SK-N-SH (cell line): ENCODE measurements around the gene ZDHHC7. TPM values are rescaled to one million over a fixed set of nuclear protein-coding genes. Genes with fewer than 3 reads are reported as not detected.

ENCODE experiments used
- CTCF ChIA-PET: fragments of 300-600, 350-600 bp; formaldehyde crosslinking; extraction: SDS; loops from one replicate; lab custom pipeline; 2021; lab: Yijun Ruan, JAX
- POLR2A ChIA-PET: fragments of 350-600 bp; sonication (Branson Sonifier 250); formaldehyde crosslinking; extraction: SDS; loops from one replicate; lab custom pipeline; 2020; ENCODE audit warnings: antibody characterized with exemption, inconsistent platforms; lab: Yijun Ruan, JAX
- DNase-seq: peaks from one replicate; pipeline ENCODE4 v3.0.0; 2012
- H2AFZ ChIP-seq: fragments of 200-600 bp; sonication (generic); 2 replicates; pipeline ENCODE4 v1.8.1; 2016; ENCODE audit warnings: antibody characterized with exemption, mild to moderate bottlenecking, low read depth
- H3F3A ChIP-seq: fragments of 200-600 bp; sonication (generic); replicated peaks from 2 replicates; pipeline ENCODE3; 2016; ENCODE audit warnings: antibody characterized with exemption, mild to moderate bottlenecking; ENCODE audit not compliant: insufficient read depth
- H3K27ac ChIP-seq, 2 experiments: fragments of 200-500 bp in 1 of 2; fragments of 200-600 bp in 1 of 2; sonication (Bioruptor generic) in 1 of 2; sonication (generic), shearing (Covaris generic) in 1 of 2; 2 replicates each; pipeline versions ENCODE4 v1.5.1 to v1.6.1; 2014 to 2016; ENCODE audit warnings: low read depth in 2 of 2, inconsistent platforms in 1 of 2, low read length in 1 of 2, mild to moderate bottlenecking in 1 of 2, mixed read lengths in 1 of 2
- H3K27me3 ChIP-seq: fragments of 200-600 bp; sonication (generic), shearing (Covaris generic); 2 replicates; pipeline ENCODE4 v1.6.1; 2016; ENCODE audit warnings: mixed run types; ENCODE audit not compliant: insufficient read depth
- H3K36me3 ChIP-seq, 2 experiments: fragments of 200-500 bp in 1 of 2; fragments of 200-600 bp in 1 of 2; sonication (Bioruptor generic) in 1 of 2; sonication (generic) in 1 of 2; replicated peaks in 1 of 2; 2 replicates each; pipeline versions ENCODE3 to v1.5.1; 2014 to 2016; ENCODE audit warnings: low read length in 1 of 2, mild to moderate bottlenecking in 1 of 2; ENCODE audit not compliant: insufficient read depth in 2 of 2, control insufficient read depth in 1 of 2
- H3K4me1 ChIP-seq, 2 experiments: fragments of 200-500 bp in 1 of 2; fragments of 200-600 bp in 1 of 2; sonication (Bioruptor generic) in 1 of 2; sonication (generic), shearing (Covaris generic) in 1 of 2; 2 replicates each; pipeline versions ENCODE4 v1.5.1 to v1.6.1; 2014 to 2016; ENCODE audit warnings: low read depth in 1 of 2, low read length in 1 of 2, mixed run types in 1 of 2; ENCODE audit not compliant: insufficient read depth in 2 of 2, control insufficient read depth in 1 of 2
- H3K4me2 ChIP-seq: fragments of 200-600 bp; sonication (generic), shearing (Covaris generic); 2 replicates; pipeline ENCODE4 v1.6.1; 2017; ENCODE audit warnings: mixed run types
- H3K4me3 ChIP-seq, 2 experiments: fragments of 200-500 bp in 1 of 2; fragments of 200-600 bp in 1 of 2; sonication (Bioruptor generic) in 1 of 2; sonication (generic), shearing (Covaris generic) in 1 of 2; 2 replicates each; pipeline versions ENCODE4 v1.5.1 to v1.8.1; 2014 to 2016; ENCODE audit warnings: low read depth in 2 of 2, inconsistent platforms in 1 of 2, low read length in 1 of 2, mild to moderate bottlenecking in 1 of 2, mixed read lengths in 1 of 2, moderate library complexity in 1 of 2
- H3K79me2 ChIP-seq: fragments of 200-600 bp; sonication (generic); 2 replicates; pipeline ENCODE4 v1.8.1; 2017; ENCODE audit warnings: mild to moderate bottlenecking; ENCODE audit not compliant: insufficient read depth
- H3K9ac ChIP-seq: fragments of 200-600 bp; sonication (generic); 2 replicates; pipeline ENCODE4 v1.6.1; 2017; ENCODE audit warnings: mixed run types
- H3K9me2 ChIP-seq: fragments of 200-600 bp; sonication (generic); 2 replicates; pipeline ENCODE4 v1.6.1; 2017; ENCODE audit warnings: mixed run types
- H3K9me3 ChIP-seq: fragments of 200-600 bp; sonication (generic); 2 replicates; pipeline ENCODE4 v1.6.1; 2017; ENCODE audit warnings: mixed run types, mild to moderate bottlenecking, moderate library complexity
- H4K20me1 ChIP-seq: fragments of 200-600 bp; sonication (generic); 2 replicates; pipeline ENCODE4 v1.6.1; 2017; ENCODE audit warnings: mild to moderate bottlenecking, mixed run types; ENCODE audit not compliant: insufficient read depth
- EP300 ChIP-seq, 2 experiments: IDR thresholded peaks; 2 replicates each; pipeline versions ENCODE4 v1.4.0 to v1.6.1; 2012; ENCODE audit warnings: borderline replicate concordance in 1 of 2, low read depth in 1 of 2, low read length in 1 of 2
- EZH2phosphoT487 ChIP-seq: fragments of 200-600 bp; sonication (generic); IDR thresholded peaks from 2 replicates; pipeline ENCODE4 v1.6.1; 2017; ENCODE audit warnings: low read depth, mixed run types, mild to moderate bottlenecking, antibody characterized with exemption, moderate library complexity, borderline replicate concordance
- FOXJ3 ChIP-seq: sonication (generic); formaldehyde crosslinking; IDR thresholded peaks from 2 replicates; pipeline ENCODE4 v1.5.1; 2020; ENCODE audit warnings: mild to moderate bottlenecking, missing genetic modification reagents
- FOXM1 ChIP-seq: IDR thresholded peaks from 2 replicates; pipeline ENCODE4 v1.4.0; 2012; ENCODE audit warnings: low read depth, mild to moderate bottlenecking
- GATA2 ChIP-seq: sonication (generic); formaldehyde crosslinking; IDR thresholded peaks from 2 replicates; pipeline ENCODE4 v1.5.0; 2020; ENCODE audit warnings: mild to moderate bottlenecking, missing genetic modification reagents
- IRF3 ChIP-seq: fragments of 150-350 bp; IDR thresholded peaks from 2 replicates; pipeline ENCODE4 v1.6.1; 2016; ENCODE audit warnings: mild to moderate bottlenecking, low read depth, low read length
- JUND ChIP-seq: IDR thresholded peaks from 2 replicates; pipeline ENCODE4 v1.4.0; 2012
- MXI1 ChIP-seq: IDR thresholded peaks from 2 replicates; pipeline ENCODE4 v1.6.1; 2012; ENCODE audit warnings: mild to moderate bottlenecking, low read depth, low read length, improper control_type of control experiment
- REST ChIP-seq: IDR thresholded peaks from 2 replicates; pipeline ENCODE4 v1.6.1; 2012; ENCODE audit warnings: mild to moderate bottlenecking, low read depth, low read length, moderate library complexity
- RXRA ChIP-seq: IDR thresholded peaks from 2 replicates; pipeline ENCODE4 v1.4.0; 2012; ENCODE audit warnings: low read depth, mild to moderate bottlenecking, borderline replicate concordance
- TAF1 ChIP-seq: IDR thresholded peaks from 2 replicates; pipeline ENCODE4 v1.6.1; 2012; ENCODE audit warnings: low read depth, mild to moderate bottlenecking, low read length, moderate library complexity, borderline replicate concordance
- TCF12 ChIP-seq: IDR thresholded peaks from 2 replicates; pipeline ENCODE4 v1.4.0; 2012
- TEAD4 ChIP-seq: IDR thresholded peaks from 2 replicates; pipeline ENCODE4 v1.4.0; 2012; ENCODE audit warnings: mild to moderate bottlenecking, borderline replicate concordance; ENCODE audit not compliant: insufficient read depth
- USF1 ChIP-seq: IDR thresholded peaks from 2 replicates; pipeline ENCODE4 v1.4.0; 2012; ENCODE audit warnings: low read depth, borderline replicate concordance
- YY1 ChIP-seq: IDR thresholded peaks from 2 replicates; pipeline ENCODE4 v1.4.0; 2012; ENCODE audit warnings: low read depth, mild to moderate bottlenecking
- ZBTB33 ChIP-seq: IDR thresholded peaks from 2 replicates; pipeline ENCODE4 v1.4.0; 2012; ENCODE audit warnings: low read depth, borderline replicate concordance
- WGBS: methylation state at CpG from one replicate; pipeline ENCODE4 v1.1.6; 2017; ENCODE audit warnings: low lambda C conversion rate; 5-methylcytosine and 5-hydroxymethylcytosine counted together
- polyA plus RNA-seq, 3 experiments: library from polyadenylated mRNA; depleted of rRNA; stranded (reverse); fragments of >200 nt; gene quantifications; 2 replicates each; pipeline ENCODE4 v1.2.3, GENCODE V29; 2012
- TF ChIP-seq, protein P1 (sequence below): IDR thresholded peaks from 2 replicates; pipeline ENCODE4; 2012

The ZDHHC7 gene
- polyA plus RNA-seq, 1 of the 3 experiments (the other 2 are of a cell fraction) = 114 TPM

DNA sequence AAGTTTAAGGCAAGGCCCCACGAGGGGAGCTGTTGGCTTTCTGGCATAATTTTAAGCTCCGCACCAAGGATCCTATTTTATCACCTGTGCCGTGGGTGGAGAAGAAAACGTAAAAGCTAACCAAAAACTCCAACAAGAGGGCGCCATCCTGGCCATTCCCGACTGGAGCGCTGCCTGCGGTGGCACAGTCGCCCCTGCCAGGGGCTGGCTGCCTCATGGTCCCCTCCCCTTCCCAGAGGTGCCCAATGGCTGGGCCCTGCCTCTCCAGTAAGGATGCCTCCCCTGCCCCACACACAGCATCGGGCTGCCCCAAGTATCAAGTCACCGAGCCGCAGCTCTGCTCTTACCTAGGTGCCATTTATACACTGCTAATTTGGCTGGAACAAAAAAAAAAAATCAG is 36.3 kb downstream of the ZDHHC7 start:
- H3K79me2 ChIP-seq = peaks cover 10% of the 10 kb centered on the region
- CTCF ChIA-PET = interaction anchor here (0.7 to 4.6 kb wide), 6 partner anchors 23 to 303 kb away, joined by 3 to 41 read pairs (median 4); no protein-coding TSS in a partner anchor
- no peaks in the 10 kb centered on the region for H3K9me3 ChIP-seq
- no peak for TF ChIP-seq ZBTB33
- no peak for TF ChIP-seq TAF1
- no peak for TF ChIP-seq IRF3
- no peak for TF ChIP-seq FOXM1
- TF ChIP-seq, protein P1, sequence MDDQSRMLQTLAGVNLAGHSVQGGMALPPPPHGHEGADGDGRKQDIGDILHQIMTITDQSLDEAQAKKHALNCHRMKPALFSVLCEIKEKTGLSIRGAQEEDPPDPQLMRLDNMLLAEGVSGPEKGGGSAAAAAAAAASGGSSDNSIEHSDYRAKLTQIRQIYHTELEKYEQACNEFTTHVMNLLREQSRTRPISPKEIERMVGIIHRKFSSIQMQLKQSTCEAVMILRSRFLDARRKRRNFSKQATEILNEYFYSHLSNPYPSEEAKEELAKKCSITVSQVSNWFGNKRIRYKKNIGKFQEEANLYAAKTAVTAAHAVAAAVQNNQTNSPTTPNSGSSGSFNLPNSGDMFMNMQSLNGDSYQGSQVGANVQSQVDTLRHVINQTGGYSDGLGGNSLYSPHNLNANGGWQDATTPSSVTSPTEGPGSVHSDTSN = no peak
- TF ChIP-seq USF1 = no peak
- no peak for TF ChIP-seq EZH2phosphoT487
- no peak for TF ChIP-seq MXI1
- no peak for TF ChIP-seq TEAD4
- no peak for TF ChIP-seq YY1
- no peak for TF ChIP-seq REST
- TF ChIP-seq GATA2 = no peak
- no peak for TF ChIP-seq RXRA
- no peak for TF ChIP-seq JUND
- TF ChIP-seq FOXJ3 (CRISPR knock-in tag) = no peak
- no peak for TF ChIP-seq EP300 (IDR thresholded peaks at IDR 0.05; ENCODE audit: borderline replicate concordance in 1 of 2, low read depth in 1 of 2, low read length in 1 of 2)
- TF ChIP-seq TCF12 = no peak
- no peak overlapping the region for H3K9ac ChIP-seq
- H3K4me3 ChIP-seq = no peak overlapping the region
- no peaks in the 10 kb centered on the region for H3K27me3 ChIP-seq
- no peaks in the 10 kb centered on the region for H3K9me2 ChIP-seq
- no peaks in the 10 kb centered on the region for H4K20me1 ChIP-seq
- peaks cover 0 to 17% of the 10 kb centered on the region in 2 experiments; a peak in 1 of 4 replicates for H3K4me1 ChIP-seq
- H3K36me3 ChIP-seq = peaks cover 28 to 50% of the 10 kb centered on the region in 2 experiments
- WGBS = 96% methylated on average over 11 of the region's 12 CpGs
- H2AFZ ChIP-seq = no peak overlapping the region
- H3K4me2 ChIP-seq = no peak overlapping the region
- H3K27ac ChIP-seq = no peak overlapping the region
- H3F3A ChIP-seq = peaks cover 11% of the 10 kb centered on the region
- POLR2A ChIA-PET = no interaction called here
- DNase-seq = no peak
